HUES48 (cell line): Measurements from ENCODE around the gene TMUB2.

Experiments
- H3K27ac ChIP-seq: one replicate; pipeline ENCODE4 v1.7.0; 2013; ENCODE audit warnings: low read depth, low read length, inconsistent platforms
- H3K27me3 ChIP-seq: 2 replicates; pipeline ENCODE4 v1.6.1; 2013; ENCODE audit warnings: mild to moderate bottlenecking, low read length; ENCODE audit not compliant: control insufficient read depth, insufficient read depth
- H3K36me3 ChIP-seq: 2 replicates; pipeline ENCODE4 v1.6.1; 2013; ENCODE audit warnings: low read length; ENCODE audit not compliant: control insufficient read depth, insufficient read depth
- H3K4me1 ChIP-seq: 2 replicates; pipeline ENCODE4 v1.6.1; 2013; ENCODE audit warnings: mild to moderate bottlenecking, low read length; ENCODE audit not compliant: control insufficient read depth, insufficient read depth
- H3K4me3 ChIP-seq: 2 replicates; pipeline ENCODE4 v1.5.1; 2013; ENCODE audit warnings: mild to moderate bottlenecking, low read depth, low read length
- H3K9ac ChIP-seq: 2 replicates; pipeline ENCODE4 v1.6.1; 2013; ENCODE audit warnings: mild to moderate bottlenecking, low read depth, low read length, moderate library complexity
- H3K9me3 ChIP-seq: 2 replicates; pipeline ENCODE4 v1.6.1; 2013; ENCODE audit warnings: low read length; ENCODE audit not compliant: control insufficient read depth, insufficient read depth

TMUB2 gene

GRCh38 chr17:44205962-44206824 is 19.4 kb downstream of the TMUB2 start:
- Histone ChIP-seq H3K36me3 (peaks cover 39% of the 10 kb centered on the region), H3K4me1 (peaks cover 5% of the 10 kb centered on the region), H3K27ac (no peak overlapping the region)

GRCh38 chr17:44206825-44207155 is 20.0 kb downstream of the TMUB2 start:
- Histone ChIP-seq H3K4me3 (no peak overlapping the region), H3K4me1 (peaks cover 5% of the 10 kb centered on the region), H3K36me3 (peaks cover 45% of the 10 kb centered on the region), H3K27ac (no peak overlapping the region), H3K9me3 (no peaks in the 10 kb centered on the region), H3K27me3 (no peaks in the 10 kb centered on the region), H3K9ac (no peak overlapping the region)

More at GRCh38 chr17:44205962-44206824, 19.4 kb downstream of the TMUB2 start:
- Histone ChIP-seq H3K27me3 (no peaks in the 10 kb centered on the region), H3K9me3 (no peaks in the 10 kb centered on the region), H3K4me3 (no peak overlapping the region), H3K9ac (no peak overlapping the region)

GRCh38 chr17:44207319-44207718 is 20.5 kb downstream of the TMUB2 start:
- no peak overlapping the region for H3K9ac ChIP-seq
- H3K4me1 ChIP-seq, result peaks cover 5% of the 10 kb centered on the region
- peaks cover 45% of the 10 kb centered on the region for H3K36me3 ChIP-seq
- no peak overlapping the region for H3K4me3 ChIP-seq
- no peak overlapping the region for H3K27ac ChIP-seq
- H3K9me3 ChIP-seq, result no peaks in the 10 kb centered on the region
- H3K27me3 ChIP-seq, result no peaks in the 10 kb centered on the region

- Histone ChIP-seq H3K27me3 (no peaks in the 10 kb centered on the region), H3K9me3 (no peaks in the 10 kb centered on the region), H3K4me3 (no peak overlapping the region), H3K27ac (no peak overlapping the region), H3K36me3 (peaks cover 48% of the 10 kb centered on the region), H3K4me1 (peaks cover 5% of the 10 kb centered on the region), H3K9ac (no peak overlapping the region)
These were observed 21.0 kb downstream of the TMUB2 start for GRCh38 chr17:44207743-44208142.

- Histone ChIP-seq H3K36me3 (peaks cover 69% of the 10 kb centered on the region), H3K27me3 (no peaks in the 10 kb centered on the region), H3K27ac (no peak overlapping the region), H3K4me3 (no peak overlapping the region), H3K9ac (no peak overlapping the region), H3K9me3 (no peaks in the 10 kb centered on the region), H3K4me1 (no peaks in the 10 kb centered on the region)
These were observed 23.1 kb downstream of the TMUB2 start for GRCh38 chr17:44209786-44210341.

- H3K9me3 ChIP-seq, result no peaks in the 10 kb centered on the region
- H3K4me3 ChIP-seq, result no peak overlapping the region
- no peak overlapping the region for H3K9ac ChIP-seq
- peaks cover 76% of the 10 kb centered on the region for H3K36me3 ChIP-seq
- H3K27ac ChIP-seq, result peak overlapping the region; percentile 73
- no peaks in the 10 kb centered on the region for H3K27me3 ChIP-seq
- no peaks in the 10 kb centered on the region for H3K4me1 ChIP-seq
These were observed 23.8 kb downstream of the TMUB2 start for GRCh38 chr17:44210342-44211192.

GRCh38 chr17:44211281-44212265 is 24.8 kb downstream of the TMUB2 start:
- no peaks in the 10 kb centered on the region for H3K4me1 ChIP-seq
- H3K9ac ChIP-seq, result no peak overlapping the region
- no peaks in the 10 kb centered on the region for H3K27me3 ChIP-seq
- H3K36me3 ChIP-seq, result peaks cover 86% of the 10 kb centered on the region
- peak overlapping the region; percentile 73 for H3K27ac ChIP-seq
- H3K9me3 ChIP-seq, result no peaks in the 10 kb centered on the region
- no peak overlapping the region for H3K4me3 ChIP-seq

- peaks cover 86% of the 10 kb centered on the region for H3K36me3 ChIP-seq
These were observed 26.0 kb downstream of the TMUB2 start for GRCh38 chr17:44212507-44213402.

GRCh38 chr17:44213403-44214229 is 26.8 kb downstream of the TMUB2 start:
- Histone ChIP-seq H3K27me3 (no peaks in the 10 kb centered on the region), H3K27ac (no peak overlapping the region), H3K4me3 (no peak overlapping the region), H3K36me3 (peaks cover 81% of the 10 kb centered on the region), H3K9ac (no peak overlapping the region), H3K4me1 (peaks cover 8% of the 10 kb centered on the region), H3K9me3 (no peaks in the 10 kb centered on the region)

More at GRCh38 chr17:44212507-44213402, 26.0 kb downstream of the TMUB2 start:
- H3K27ac ChIP-seq, result no peak overlapping the region
- no peak overlapping the region for H3K4me3 ChIP-seq
- H3K27me3 ChIP-seq, result no peaks in the 10 kb centered on the region
- no peaks in the 10 kb centered on the region for H3K9me3 ChIP-seq
- H3K9ac ChIP-seq, result no peak overlapping the region
- H3K4me1 ChIP-seq, result peaks cover 4% of the 10 kb centered on the region
